ENCODE results near the gene IGLON5.

DNA sequence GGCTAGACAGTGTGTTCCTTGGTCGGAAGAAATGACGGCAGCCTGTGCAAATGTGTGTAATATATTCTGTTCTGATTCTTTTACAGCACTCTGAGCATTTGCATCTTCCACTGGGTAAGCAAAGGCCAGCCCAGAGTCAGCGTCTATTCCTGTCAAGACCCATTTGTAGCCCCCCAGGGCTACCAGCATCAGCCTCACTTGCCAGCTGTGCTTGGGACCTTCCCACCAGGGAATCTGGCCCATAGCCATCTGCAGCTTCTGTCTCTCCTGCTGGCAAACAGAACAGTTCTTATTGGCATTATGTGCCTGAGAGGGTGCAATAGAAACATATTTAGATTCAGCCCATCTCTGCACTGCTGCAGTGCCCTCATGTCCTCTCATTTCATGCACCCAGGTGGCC is 6.0 kb upstream of the IGLON5 start:
- TF ChIP-seq FOXA1 (IDR thresholded peaks at IDR 0.05), result no peak
- no peak for TF ChIP-seq LEF1 (IDR thresholded peaks at IDR 0.05; ENCODE audit: borderline replicate concordance)
- no peak for TF ChIP-seq L3MBTL2 (conservative IDR thresholded peaks at IDR 0.05)
- TF ChIP-seq, protein P1, sequence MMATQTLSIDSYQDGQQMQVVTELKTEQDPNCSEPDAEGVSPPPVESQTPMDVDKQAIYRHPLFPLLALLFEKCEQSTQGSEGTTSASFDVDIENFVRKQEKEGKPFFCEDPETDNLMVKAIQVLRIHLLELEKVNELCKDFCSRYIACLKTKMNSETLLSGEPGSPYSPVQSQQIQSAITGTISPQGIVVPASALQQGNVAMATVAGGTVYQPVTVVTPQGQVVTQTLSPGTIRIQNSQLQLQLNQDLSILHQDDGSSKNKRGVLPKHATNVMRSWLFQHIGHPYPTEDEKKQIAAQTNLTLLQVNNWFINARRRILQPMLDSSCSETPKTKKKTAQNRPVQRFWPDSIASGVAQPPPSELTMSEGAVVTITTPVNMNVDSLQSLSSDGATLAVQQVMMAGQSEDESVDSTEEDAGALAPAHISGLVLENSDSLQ (IDR thresholded peaks at IDR 0.05), result no peak
